BLaER1 (cell line): ENCODE results near the gene COL18A1.
A peak's percentile ranks its signal among the peaks of the same experiment; 100 is the strongest.
"Not testable (repeated sequence)": the region's sequence is repeated elsewhere in the genome, so short reads cannot be mapped to it uniquely, and the experiment has no call there.

Experiments
- H3K27ac ChIP-seq: shearing (Covaris generic); formaldehyde crosslinking; 2 replicates; pipeline ENCODE4 v1.8.1; 2022
- H3K27me3 ChIP-seq: shearing (Covaris generic); formaldehyde crosslinking; 2 replicates; pipeline ENCODE4 v1.8.1; 2022
- H3K36me3 ChIP-seq: shearing (Covaris generic); formaldehyde crosslinking; 2 replicates; pipeline ENCODE4 v1.8.1; 2022
- H3K4me1 ChIP-seq: shearing (Covaris generic); formaldehyde crosslinking; 2 replicates; pipeline ENCODE4 v1.8.1; 2022
- H3K4me2 ChIP-seq: shearing (Covaris generic); formaldehyde crosslinking; 2 replicates; pipeline ENCODE4 v1.8.1; 2022
- H3K4me3 ChIP-seq: shearing (Covaris generic); formaldehyde crosslinking; 2 replicates; pipeline ENCODE4 v1.8.1; 2022
- H3K9ac ChIP-seq: shearing (Covaris generic); formaldehyde crosslinking; 2 replicates; pipeline ENCODE4 v1.8.1; 2022
- H3K9me3 ChIP-seq: shearing (Covaris generic); formaldehyde crosslinking; 2 replicates; pipeline ENCODE4 v1.8.1; 2022
- H4K20me1 ChIP-seq: shearing (Covaris generic); formaldehyde crosslinking; 2 replicates; pipeline ENCODE4 v1.8.1; 2022
- Cebpa-rat ChIP-seq: shearing (Covaris generic); IDR thresholded peaks from 2 replicates; pipeline ENCODE4 v1.8.1; 2022

The COL18A1 gene

GRCh38 chr21:45433301-45433700 lies 28.3 kb downstream of the COL18A1 start:
- Histone ChIP-seq H3K4me2 (no peak overlapping the region), H3K9ac (no peak overlapping the region), H3K27me3 (no peaks in the 10 kb centered on the region), H3K4me1 (peaks cover 31% of the 10 kb centered on the region), H3K27ac (no peak overlapping the region), H4K20me1 (no peaks in the 10 kb centered on the region), H3K4me3 (no peak overlapping the region), H3K36me3 (no peaks in the 10 kb centered on the region), H3K9me3 (no peaks in the 10 kb centered on the region)
- TF ChIP-seq Cebpa-rat: no peak

GRCh38 chr21:45433911-45434644 lies 29.1 kb downstream of the COL18A1 start:
- no peaks in the 10 kb centered on the region for H3K9me3 ChIP-seq
- H3K36me3 ChIP-seq: no peaks in the 10 kb centered on the region
- H4K20me1 ChIP-seq: no peaks in the 10 kb centered on the region
- peak overlapping the region; percentile 65 for H3K4me2 ChIP-seq
- H3K4me3 ChIP-seq: no peak overlapping the region
- H3K9ac ChIP-seq: no peak overlapping the region
- TF ChIP-seq Cebpa-rat: no peak
- no peak overlapping the region for H3K27ac ChIP-seq
- peaks cover 38% of the 10 kb centered on the region for H3K4me1 ChIP-seq
- H3K27me3 ChIP-seq: no peaks in the 10 kb centered on the region

GRCh38 chr21:45434645-45435217 lies 29.8 kb downstream of the COL18A1 start:
- no peak for TF ChIP-seq Cebpa-rat
- peaks cover 41% of the 10 kb centered on the region for H3K4me1 ChIP-seq

GRCh38 chr21:45435405-45435981 lies 30.5 kb downstream of the COL18A1 start:
- TF ChIP-seq Cebpa-rat: no peak
- Histone ChIP-seq H3K4me1 (peaks cover 41% of the 10 kb centered on the region), H4K20me1 (no peaks in the 10 kb centered on the region)

More at GRCh38 chr21:45434645-45435217, 29.8 kb downstream of the COL18A1 start:
- Histone ChIP-seq H4K20me1 (no peaks in the 10 kb centered on the region), H3K27me3 (no peaks in the 10 kb centered on the region), H3K27ac (no peak overlapping the region), H3K9ac (no peak overlapping the region), H3K4me3 (no peak overlapping the region), H3K4me2 (peak overlapping the region; percentile 65), H3K9me3 (no peaks in the 10 kb centered on the region), H3K36me3 (no peaks in the 10 kb centered on the region)

GRCh38 chr21:45436351-45437065 lies 31.5 kb downstream of the COL18A1 start:
- peak overlapping the region; percentile 35; the same call in 1 of the 2 replicates for H3K27ac ChIP-seq
- H3K9me3 ChIP-seq: no peaks in the 10 kb centered on the region
- no peaks in the 10 kb centered on the region for H4K20me1 ChIP-seq
- no peak overlapping the region for H3K9ac ChIP-seq
- no peak overlapping the region for H3K4me3 ChIP-seq
- no peaks in the 10 kb centered on the region for H3K27me3 ChIP-seq
- peaks cover 41% of the 10 kb centered on the region for H3K4me1 ChIP-seq
- peak overlapping the region; percentile 76 for H3K4me2 ChIP-seq
- no peak for TF ChIP-seq Cebpa-rat
- H3K36me3 ChIP-seq: no peaks in the 10 kb centered on the region

More at GRCh38 chr21:45435405-45435981, 30.5 kb downstream of the COL18A1 start:
- H3K9me3 ChIP-seq: no peaks in the 10 kb centered on the region
- no peaks in the 10 kb centered on the region for H3K27me3 ChIP-seq
- no peak overlapping the region for H3K9ac ChIP-seq
- no peak overlapping the region for H3K27ac ChIP-seq
- no peak overlapping the region for H3K4me3 ChIP-seq
- peak overlapping the region; percentile 76 for H3K4me2 ChIP-seq
- H3K36me3 ChIP-seq: no peaks in the 10 kb centered on the region

GRCh38 chr21:45437844-45438243 lies 32.9 kb downstream of the COL18A1 start:
- H3K27me3 ChIP-seq, H3K4me3 ChIP-seq, H4K20me1 ChIP-seq, H3K9me3 ChIP-seq, H3K4me2 ChIP-seq, H3K36me3 ChIP-seq, H3K9ac ChIP-seq, H3K27ac ChIP-seq: not testable (repeated sequence)
- peaks cover 42% of the 10 kb centered on the region for H3K4me1 ChIP-seq

- H3K4me3 ChIP-seq: no peak overlapping the region
- no peak overlapping the region for H3K27ac ChIP-seq
- H3K4me2 ChIP-seq: peak overlapping the region; percentile 69
- H3K27me3 ChIP-seq: no peaks in the 10 kb centered on the region
- H3K9ac ChIP-seq: no peak overlapping the region
- peaks cover 5% of the 10 kb centered on the region; the same call in 1 of the 2 replicates for H3K9me3 ChIP-seq
- H4K20me1 ChIP-seq: no peaks in the 10 kb centered on the region
- H3K4me1 ChIP-seq: peaks cover 49% of the 10 kb centered on the region
- TF ChIP-seq Cebpa-rat: no peak
- H3K36me3 ChIP-seq: no peaks in the 10 kb centered on the region
Measured at GRCh38 chr21:45438391-45439145, 33.6 kb downstream of the COL18A1 start.

- Histone ChIP-seq H3K9me3 (peaks cover 5% of the 10 kb centered on the region; the same call in 1 of the 2 replicates), H3K36me3 (no peaks in the 10 kb centered on the region), H4K20me1 (no peaks in the 10 kb centered on the region), H3K27ac (no peak overlapping the region), H3K4me2 (peak overlapping the region; percentile 69), H3K27me3 (no peaks in the 10 kb centered on the region), H3K4me3 (no peak overlapping the region), H3K9ac (no peak overlapping the region), H3K4me1 (peaks cover 52% of the 10 kb centered on the region)
- no peak for TF ChIP-seq Cebpa-rat
Measured at GRCh38 chr21:45439161-45439872, 34.4 kb downstream of the COL18A1 start.
